Measurements from ENCODE around the gene AJUBA.

Gene AJUBA

DNA sequence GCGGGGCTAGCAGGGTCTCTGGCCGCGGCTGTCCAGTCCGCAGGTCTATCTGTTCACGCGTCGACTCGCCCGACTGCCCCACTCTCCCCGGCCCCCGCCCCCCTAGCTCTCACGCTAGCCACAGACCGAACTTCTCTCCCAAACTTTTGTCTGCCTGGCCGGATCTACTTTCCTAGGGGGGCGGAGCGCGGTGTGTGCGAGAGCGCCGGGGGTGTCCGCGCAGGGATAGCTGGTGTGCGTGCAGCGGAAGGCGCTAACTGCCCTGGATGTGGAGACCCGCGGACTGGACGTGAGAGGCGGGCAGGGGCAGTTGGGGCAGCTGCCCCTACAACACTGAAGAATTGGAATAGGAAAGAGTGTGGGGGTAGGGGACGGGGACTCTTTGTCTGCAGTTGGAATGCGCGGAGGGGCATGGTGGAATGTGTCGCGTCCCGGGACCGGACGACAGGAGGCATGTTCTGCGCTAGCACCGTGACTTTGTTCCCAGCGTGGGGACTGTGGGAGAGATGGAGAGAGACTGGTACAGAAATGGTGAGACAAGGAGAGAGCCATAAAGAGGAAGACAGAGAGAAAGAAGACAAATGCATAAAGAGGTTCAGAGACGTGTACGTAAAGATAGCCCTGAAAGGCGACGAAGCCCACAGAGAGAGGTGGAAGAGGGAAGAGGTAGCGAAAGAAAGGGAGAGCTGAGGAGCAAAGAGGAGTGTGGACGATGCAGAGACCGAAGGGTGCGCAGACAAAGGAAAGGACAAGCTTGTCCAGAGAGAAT, at the start of gene AJUBA:
Gene AJUBA (minus strand): TSS at position 75 of the 769 bp plus-strand sequence. CDS start 285 bp downstream, outside the sequence.
- TF ChIP-seq, protein P1, sequence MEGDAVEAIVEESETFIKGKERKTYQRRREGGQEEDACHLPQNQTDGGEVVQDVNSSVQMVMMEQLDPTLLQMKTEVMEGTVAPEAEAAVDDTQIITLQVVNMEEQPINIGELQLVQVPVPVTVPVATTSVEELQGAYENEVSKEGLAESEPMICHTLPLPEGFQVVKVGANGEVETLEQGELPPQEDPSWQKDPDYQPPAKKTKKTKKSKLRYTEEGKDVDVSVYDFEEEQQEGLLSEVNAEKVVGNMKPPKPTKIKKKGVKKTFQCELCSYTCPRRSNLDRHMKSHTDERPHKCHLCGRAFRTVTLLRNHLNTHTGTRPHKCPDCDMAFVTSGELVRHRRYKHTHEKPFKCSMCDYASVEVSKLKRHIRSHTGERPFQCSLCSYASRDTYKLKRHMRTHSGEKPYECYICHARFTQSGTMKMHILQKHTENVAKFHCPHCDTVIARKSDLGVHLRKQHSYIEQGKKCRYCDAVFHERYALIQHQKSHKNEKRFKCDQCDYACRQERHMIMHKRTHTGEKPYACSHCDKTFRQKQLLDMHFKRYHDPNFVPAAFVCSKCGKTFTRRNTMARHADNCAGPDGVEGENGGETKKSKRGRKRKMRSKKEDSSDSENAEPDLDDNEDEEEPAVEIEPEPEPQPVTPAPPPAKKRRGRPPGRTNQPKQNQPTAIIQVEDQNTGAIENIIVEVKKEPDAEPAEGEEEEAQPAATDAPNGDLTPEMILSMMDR (IDR thresholded peaks at IDR 0.05; ENCODE audit: control insufficient read depth, extremely low read depth, insufficient read depth): peak; percentile 2; the same call in 1 of the 2 replicates
- H3K4me3 ChIP-seq (ENCODE audit: low read depth, low read length): peak within 1 kb of the TSS; percentile 88
- peak; percentile 72 for DNase-seq (ENCODE audit: low read depth)

DNA sequence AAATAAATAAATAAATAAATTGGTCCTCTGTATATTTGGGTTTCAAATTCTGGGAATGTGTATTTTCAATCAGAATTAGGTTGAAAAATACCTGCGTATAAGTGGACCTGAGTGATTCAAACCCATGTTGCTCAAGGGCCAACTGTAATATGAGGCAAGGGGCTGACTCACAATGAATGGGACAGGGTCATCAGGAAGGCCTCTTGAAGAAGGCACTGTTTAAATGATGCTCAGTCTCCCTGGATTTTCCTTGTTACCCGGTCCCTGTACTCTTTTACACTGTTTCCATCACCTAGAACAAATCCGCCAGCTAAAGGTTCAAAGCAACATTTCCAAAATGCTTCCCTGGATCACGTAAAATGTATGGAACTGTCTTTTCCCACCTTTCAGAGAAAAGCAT, 48.6 kb upstream of the AJUBA start:
- no peak for DNase-seq (ENCODE audit: low read depth)
- no peak overlapping the region for H3K4me3 ChIP-seq (ENCODE audit: low read depth, low read length)
- TF ChIP-seq, protein P1 (IDR thresholded peaks at IDR 0.05; ENCODE audit: control insufficient read depth, extremely low read depth, insufficient read depth): no peak

DNA sequence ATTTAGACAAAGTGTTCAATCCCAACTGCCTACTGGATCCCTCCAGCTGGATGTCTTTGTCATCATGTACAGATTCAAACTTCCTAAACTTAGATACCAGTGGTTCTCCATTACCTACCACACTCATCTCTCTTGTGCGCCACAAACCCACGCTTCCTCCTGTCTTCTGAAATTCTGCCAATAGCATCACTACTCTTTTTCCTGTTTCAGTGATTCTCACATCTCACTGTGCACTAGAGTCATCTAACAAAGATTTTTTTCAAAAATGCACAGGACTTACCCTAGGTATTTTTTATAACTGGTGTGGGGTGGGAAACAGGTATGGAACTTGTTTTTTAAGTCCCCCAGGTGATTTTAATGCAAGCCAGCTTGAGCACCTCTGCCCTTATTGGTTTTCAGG, 46.4 kb upstream of the AJUBA start:
- no peak overlapping the region for H3K4me3 ChIP-seq (ENCODE audit: low read depth, low read length)
- no peak for DNase-seq (ENCODE audit: low read depth)
- TF ChIP-seq, protein P1 (IDR thresholded peaks at IDR 0.05; ENCODE audit: control insufficient read depth, extremely low read depth, insufficient read depth): no peak

DNA sequence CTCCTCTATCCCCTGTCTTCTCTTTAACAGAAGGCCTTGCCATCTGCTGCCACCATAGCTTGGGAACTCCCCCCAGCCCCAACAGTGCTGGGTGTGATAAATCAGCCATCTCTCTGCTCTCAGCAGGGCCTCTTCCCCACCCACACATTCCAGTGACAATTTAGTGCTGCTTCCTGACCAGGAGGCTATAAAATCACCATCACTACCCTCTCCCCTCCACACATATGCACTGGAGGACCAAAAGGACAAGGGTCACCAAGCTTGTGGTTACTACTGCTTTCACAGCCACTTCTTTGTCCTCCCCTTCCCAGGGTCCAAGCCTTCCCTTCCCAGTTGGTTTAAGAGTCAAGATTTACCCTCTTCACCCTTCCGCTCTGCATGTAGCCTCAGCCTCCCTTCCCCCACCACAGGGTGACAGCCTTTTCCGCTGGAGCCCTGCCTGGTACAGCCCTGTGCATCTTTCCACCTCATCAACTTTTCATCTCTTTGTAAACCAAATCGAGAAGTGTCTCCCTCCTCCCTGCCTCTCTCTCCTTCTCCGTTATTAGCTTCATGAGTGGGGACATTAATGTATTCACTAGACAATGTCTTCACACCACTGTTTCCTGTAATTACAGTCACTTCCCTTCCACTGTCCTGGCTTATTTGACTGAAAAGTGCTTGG, 42.9 kb upstream of the AJUBA start:
- no peak overlapping the region for H3K4me3 ChIP-seq (ENCODE audit: low read depth, low read length)
- TF ChIP-seq, protein P1 (IDR thresholded peaks at IDR 0.05; ENCODE audit: control insufficient read depth, extremely low read depth, insufficient read depth): no peak
- no peak for DNase-seq (ENCODE audit: low read depth)

DNA sequence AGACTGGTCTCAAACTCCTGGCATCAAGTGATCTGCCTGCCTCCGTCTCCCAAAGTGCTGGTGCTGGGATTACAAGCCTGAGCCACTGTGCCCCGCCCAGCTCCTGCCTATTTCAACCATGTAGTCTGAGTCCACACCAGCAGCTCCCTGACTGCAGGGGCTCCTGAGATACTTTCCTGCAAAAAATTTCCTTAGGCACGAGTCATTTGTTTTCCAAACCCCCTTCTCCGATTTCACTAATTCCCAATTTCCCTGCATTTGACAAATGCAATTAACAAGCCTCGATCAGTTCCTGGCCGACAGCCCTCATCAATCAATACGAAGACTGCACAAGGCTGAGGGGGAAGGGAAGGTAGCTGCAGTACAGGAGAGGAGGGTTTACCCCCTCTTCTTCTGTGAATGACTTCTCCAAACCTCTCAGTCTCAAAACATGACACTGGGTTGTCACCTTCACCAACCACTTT, 42.3 kb upstream of the AJUBA start:
- TF ChIP-seq, protein P1 (IDR thresholded peaks at IDR 0.05; ENCODE audit: control insufficient read depth, extremely low read depth, insufficient read depth): no peak
- no peak overlapping the region for H3K4me3 ChIP-seq (ENCODE audit: low read depth, low read length)
- no peak for DNase-seq (ENCODE audit: low read depth)

DNA sequence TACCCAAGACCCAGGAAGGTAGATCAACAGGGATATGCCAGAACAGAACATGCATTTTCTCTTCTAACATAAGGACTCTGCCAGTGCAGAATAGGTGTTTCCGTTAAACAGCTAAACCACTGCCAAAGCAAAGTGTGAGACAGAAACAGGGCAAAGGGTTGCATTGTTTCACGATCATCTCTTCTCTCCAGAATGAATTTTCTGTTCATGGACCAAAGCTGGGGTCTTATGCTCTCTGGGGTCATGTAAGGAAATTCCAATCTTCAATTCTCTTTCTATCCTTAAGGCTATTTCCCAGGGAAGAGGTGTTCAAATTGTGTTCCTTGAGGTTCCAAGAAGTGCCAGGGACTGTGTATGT, 41.4 kb upstream of the AJUBA start:
- no peak overlapping the region for H3K4me3 ChIP-seq (ENCODE audit: low read depth, low read length)
- no peak for DNase-seq (ENCODE audit: low read depth)
- TF ChIP-seq, protein P1 (IDR thresholded peaks at IDR 0.05; ENCODE audit: control insufficient read depth, extremely low read depth, insufficient read depth): no peak
